Loucy (cell line): ENCODE data around the gene ZNF516.

Experiments
- H2AFZ ChIP-seq: fragments of 200-600 bp; sonication (generic); 2 replicates; pipeline ENCODE4 v1.6.0; 2016; ENCODE audit warnings: antibody characterized with exemption, mild to moderate bottlenecking, low read length, moderate library complexity
- H3F3A ChIP-seq: fragments of 200-600 bp; 2 replicates; pipeline ENCODE4 v1.6.0; 2016; ENCODE audit warnings: antibody characterized with exemption, low read depth, mild to moderate bottlenecking
- H3K27me3 ChIP-seq: fragments of 200-600 bp; sonication (generic); 2 replicates; pipeline ENCODE4 v1.6.1; 2014; ENCODE audit warnings: low read length, mild to moderate bottlenecking; ENCODE audit not compliant: insufficient read depth, poor library complexity, severe bottlenecking
- H3K36me3 ChIP-seq: fragments of 200-600 bp; sonication (generic); 2 replicates; pipeline ENCODE4 v1.6.1; 2016; ENCODE audit warnings: low read length; ENCODE audit not compliant: insufficient read depth
- H3K4me1 ChIP-seq: fragments of 200-600 bp; sonication (generic); 2 replicates; pipeline ENCODE4 v1.5.1; 2014; ENCODE audit warnings: low read length, mild to moderate bottlenecking; ENCODE audit not compliant: insufficient read depth, poor library complexity, severe bottlenecking
- H3K4me2 ChIP-seq: fragments of 200-600 bp; sonication (generic); 2 replicates; pipeline ENCODE4 v1.6.0; 2014; ENCODE audit warnings: antibody characterized with exemption, low read length, low read depth, mild to moderate bottlenecking; ENCODE audit not compliant: poor library complexity, severe bottlenecking
- H3K4me3 ChIP-seq: fragments of 200-600 bp; sonication (generic); 2 replicates; pipeline ENCODE4 v1.5.1; 2014; ENCODE audit warnings: low read length, mild to moderate bottlenecking, mixed read lengths; ENCODE audit not compliant: poor library complexity, severe bottlenecking
- H3K79me2 ChIP-seq: fragments of 200-600 bp; sonication (generic); 2 replicates; pipeline ENCODE4 v1.6.1; 2014; ENCODE audit warnings: low read length; ENCODE audit not compliant: insufficient read depth
- H3K9ac ChIP-seq: fragments of 200-600 bp; sonication (generic); 2 replicates; pipeline ENCODE4 v1.6.0; 2014; ENCODE audit warnings: mild to moderate bottlenecking, low read depth, low read length, moderate library complexity; ENCODE audit not compliant: poor library complexity, severe bottlenecking
- H3K9me2 ChIP-seq: fragments of 200-600 bp; sonication (generic); replicated peaks from 2 replicates; pipeline ENCODE4 v1.6.1; 2016; ENCODE audit warnings: low read depth, low read length, mixed read lengths
- H3K9me3 ChIP-seq: fragments of 200-600 bp; sonication (generic); 2 replicates; pipeline ENCODE4 v1.6.1; 2014; ENCODE audit warnings: mild to moderate bottlenecking, antibody characterized with exemption, low read length, low read depth; ENCODE audit not compliant: insufficient read depth
- H4K20me1 ChIP-seq: fragments of 200-600 bp; sonication (generic); 2 replicates; pipeline ENCODE4 v1.6.0; 2014; ENCODE audit warnings: antibody characterized with exemption, low read length, mild to moderate bottlenecking; ENCODE audit not compliant: insufficient read depth, poor library complexity, severe bottlenecking
- EZH2phosphoT487 ChIP-seq: fragments of 200-600 bp; IDR thresholded peaks from 2 replicates; pipeline ENCODE4 v1.6.1; 2018; ENCODE audit warnings: antibody characterized with exemption, mild to moderate bottlenecking, moderate library complexity, borderline replicate concordance
- TF ChIP-seq, protein P1 (sequence below): fragments of 200-600 bp; sonication (generic); conservative IDR thresholded peaks from 2 replicates; pipeline ENCODE4 v1.5.1; 2014; ENCODE audit warnings: mild to moderate bottlenecking, antibody characterized with exemption, low read length

Gene ZNF516

GRCh38 chr18:76502551-76502950 lies 7.5 kb upstream of the ZNF516 start:
- no peaks in the 10 kb centered on the region for H3K27me3 ChIP-seq
- no peak overlapping the region for H3K9ac ChIP-seq
- H3K4me3 ChIP-seq, result no peak overlapping the region
- H4K20me1 ChIP-seq, result no peaks in the 10 kb centered on the region
- no peaks in the 10 kb centered on the region for H3K79me2 ChIP-seq
- H3K9me2 ChIP-seq, result no peaks in the 10 kb centered on the region
- no peaks in the 10 kb centered on the region for H3K9me3 ChIP-seq
- H3K4me2 ChIP-seq, result no peak overlapping the region
- H3K36me3 ChIP-seq, result no peaks in the 10 kb centered on the region
- H3F3A ChIP-seq, result no peaks in the 10 kb centered on the region
- H3K4me1 ChIP-seq, result no peaks in the 10 kb centered on the region
- TF ChIP-seq EZH2phosphoT487, result no peak
- TF ChIP-seq, protein P1, sequence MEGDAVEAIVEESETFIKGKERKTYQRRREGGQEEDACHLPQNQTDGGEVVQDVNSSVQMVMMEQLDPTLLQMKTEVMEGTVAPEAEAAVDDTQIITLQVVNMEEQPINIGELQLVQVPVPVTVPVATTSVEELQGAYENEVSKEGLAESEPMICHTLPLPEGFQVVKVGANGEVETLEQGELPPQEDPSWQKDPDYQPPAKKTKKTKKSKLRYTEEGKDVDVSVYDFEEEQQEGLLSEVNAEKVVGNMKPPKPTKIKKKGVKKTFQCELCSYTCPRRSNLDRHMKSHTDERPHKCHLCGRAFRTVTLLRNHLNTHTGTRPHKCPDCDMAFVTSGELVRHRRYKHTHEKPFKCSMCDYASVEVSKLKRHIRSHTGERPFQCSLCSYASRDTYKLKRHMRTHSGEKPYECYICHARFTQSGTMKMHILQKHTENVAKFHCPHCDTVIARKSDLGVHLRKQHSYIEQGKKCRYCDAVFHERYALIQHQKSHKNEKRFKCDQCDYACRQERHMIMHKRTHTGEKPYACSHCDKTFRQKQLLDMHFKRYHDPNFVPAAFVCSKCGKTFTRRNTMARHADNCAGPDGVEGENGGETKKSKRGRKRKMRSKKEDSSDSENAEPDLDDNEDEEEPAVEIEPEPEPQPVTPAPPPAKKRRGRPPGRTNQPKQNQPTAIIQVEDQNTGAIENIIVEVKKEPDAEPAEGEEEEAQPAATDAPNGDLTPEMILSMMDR, result no peak
- no peak overlapping the region for H2AFZ ChIP-seq

DNA sequence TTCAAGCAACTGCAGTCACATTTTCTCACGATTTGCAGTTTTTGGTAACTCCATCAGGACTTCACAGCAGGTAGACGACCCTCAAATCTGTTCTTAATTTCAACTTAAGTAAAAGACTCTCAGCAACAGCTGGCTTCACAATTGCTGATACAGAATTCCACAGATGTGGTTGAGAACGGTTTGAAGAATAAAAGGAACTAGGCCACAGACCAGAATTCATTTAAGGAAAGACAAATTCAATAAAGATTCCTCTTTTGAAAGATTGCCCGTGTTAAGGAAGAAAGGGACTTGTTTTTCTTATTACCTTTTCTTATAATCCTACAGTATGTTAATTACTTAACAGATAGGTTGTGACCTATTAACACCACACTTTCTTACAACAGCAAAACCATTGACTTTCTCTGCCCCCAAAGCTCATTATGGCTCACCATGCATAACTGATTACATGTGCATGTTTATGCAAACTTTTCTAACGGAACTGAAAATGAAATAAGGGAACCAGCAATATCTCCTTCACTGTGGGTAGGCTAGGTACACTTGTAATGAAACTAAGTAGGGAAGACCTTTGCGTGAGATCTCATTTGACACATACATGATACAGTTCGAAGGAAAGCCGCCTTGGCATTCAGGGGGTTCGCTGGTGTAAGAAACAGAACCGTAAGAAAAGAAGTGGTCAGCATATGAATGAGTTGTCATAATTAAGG lies 4.7 kb upstream of the ZNF516 start:
- H4K20me1 ChIP-seq, result no peaks in the 10 kb centered on the region
- no peak overlapping the region for H3K9ac ChIP-seq
- no peaks in the 10 kb centered on the region for H3K4me1 ChIP-seq
- no peak overlapping the region for H3K4me3 ChIP-seq
- no peaks in the 10 kb centered on the region for H3K27me3 ChIP-seq
- H3K4me2 ChIP-seq, result no peak overlapping the region
- TF ChIP-seq EZH2phosphoT487, result no peak
- TF ChIP-seq, protein P1, result no peak
- peaks cover 4% of the 10 kb centered on the region; the same call in 1 of the 2 replicates for H3F3A ChIP-seq
- no peaks in the 10 kb centered on the region for H3K36me3 ChIP-seq
- no peaks in the 10 kb centered on the region for H3K9me3 ChIP-seq
- no peaks in the 10 kb centered on the region for H3K79me2 ChIP-seq
- no peaks in the 10 kb centered on the region for H3K9me2 ChIP-seq
- no peak overlapping the region for H2AFZ ChIP-seq

GRCh38 chr18:76499021-76499420 lies 4.0 kb upstream of the ZNF516 start:
- Histone ChIP-seq H3K4me3 (no peak overlapping the region), H2AFZ (no peak overlapping the region), H3K4me2 (no peak overlapping the region)

More at GRCh38 chr18:76499021-76499420, 4.0 kb upstream of the ZNF516 start:
- H3K27me3 ChIP-seq, result no peaks in the 10 kb centered on the region
- peaks cover 4% of the 10 kb centered on the region; the same call in 1 of the 2 replicates for H3F3A ChIP-seq
- H3K36me3 ChIP-seq, result no peaks in the 10 kb centered on the region
- no peaks in the 10 kb centered on the region for H3K9me2 ChIP-seq
- H4K20me1 ChIP-seq, result no peaks in the 10 kb centered on the region
- H3K9ac ChIP-seq, result no peak overlapping the region
- H3K9me3 ChIP-seq, result no peaks in the 10 kb centered on the region
- TF ChIP-seq, protein P1, result no peak
- TF ChIP-seq EZH2phosphoT487, result no peak
- no peaks in the 10 kb centered on the region for H3K4me1 ChIP-seq
- H3K79me2 ChIP-seq, result no peaks in the 10 kb centered on the region
